Measurements from ENCODE around the gene OLIG1. TPM values are rescaled to one million over a fixed set of nuclear protein-coding genes. Genes with fewer than 3 reads are reported as not detected.

Gene OLIG1, protein sequence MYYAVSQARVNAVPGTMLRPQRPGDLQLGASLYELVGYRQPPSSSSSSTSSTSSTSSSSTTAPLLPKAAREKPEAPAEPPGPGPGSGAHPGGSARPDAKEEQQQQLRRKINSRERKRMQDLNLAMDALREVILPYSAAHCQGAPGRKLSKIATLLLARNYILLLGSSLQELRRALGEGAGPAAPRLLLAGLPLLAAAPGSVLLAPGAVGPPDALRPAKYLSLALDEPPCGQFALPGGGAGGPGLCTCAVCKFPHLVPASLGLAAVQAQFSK
- not detected in 3 replicates for total RNA-seq
- long read RNA-seq = 0 reads

DNA sequence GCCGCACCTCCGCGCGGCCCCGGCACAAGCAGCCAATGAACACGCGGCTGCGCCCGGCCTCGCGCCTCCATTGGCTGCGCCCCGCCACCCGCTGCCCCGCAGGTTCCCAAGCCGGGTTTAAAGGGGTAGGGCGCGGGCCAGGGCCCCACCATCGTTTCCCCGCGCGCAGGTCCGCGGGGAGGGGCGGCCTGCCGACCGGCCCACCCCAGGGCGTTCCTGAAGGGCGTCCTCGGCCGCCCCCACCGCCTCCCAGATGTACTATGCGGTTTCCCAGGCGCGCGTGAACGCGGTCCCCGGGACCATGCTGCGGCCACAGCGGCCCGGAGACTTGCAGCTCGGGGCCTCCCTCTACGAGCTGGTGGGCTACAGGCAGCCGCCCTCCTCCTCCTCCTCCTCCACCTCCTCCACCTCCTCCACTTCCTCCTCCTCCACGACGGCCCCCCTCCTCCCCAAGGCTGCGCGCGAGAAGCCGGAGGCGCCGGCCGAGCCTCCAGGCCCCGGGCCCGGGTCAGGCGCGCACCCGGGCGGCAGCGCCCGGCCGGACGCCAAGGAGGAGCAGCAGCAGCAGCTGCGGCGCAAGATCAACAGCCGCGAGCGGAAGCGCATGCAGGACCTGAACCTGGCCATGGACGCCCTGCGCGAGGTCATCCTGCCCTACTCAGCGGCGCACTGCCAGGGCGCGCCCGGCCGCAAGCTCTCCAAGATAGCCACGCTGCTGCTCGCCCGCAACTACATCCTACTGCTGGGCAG lies at the start of gene OLIG1:
Gene OLIG1 (plus strand): TSS at position 148 of the 750 bp plus-strand sequence. CDS start 106 bp downstream, at position 254.
- TF ChIP-seq, protein P1, sequence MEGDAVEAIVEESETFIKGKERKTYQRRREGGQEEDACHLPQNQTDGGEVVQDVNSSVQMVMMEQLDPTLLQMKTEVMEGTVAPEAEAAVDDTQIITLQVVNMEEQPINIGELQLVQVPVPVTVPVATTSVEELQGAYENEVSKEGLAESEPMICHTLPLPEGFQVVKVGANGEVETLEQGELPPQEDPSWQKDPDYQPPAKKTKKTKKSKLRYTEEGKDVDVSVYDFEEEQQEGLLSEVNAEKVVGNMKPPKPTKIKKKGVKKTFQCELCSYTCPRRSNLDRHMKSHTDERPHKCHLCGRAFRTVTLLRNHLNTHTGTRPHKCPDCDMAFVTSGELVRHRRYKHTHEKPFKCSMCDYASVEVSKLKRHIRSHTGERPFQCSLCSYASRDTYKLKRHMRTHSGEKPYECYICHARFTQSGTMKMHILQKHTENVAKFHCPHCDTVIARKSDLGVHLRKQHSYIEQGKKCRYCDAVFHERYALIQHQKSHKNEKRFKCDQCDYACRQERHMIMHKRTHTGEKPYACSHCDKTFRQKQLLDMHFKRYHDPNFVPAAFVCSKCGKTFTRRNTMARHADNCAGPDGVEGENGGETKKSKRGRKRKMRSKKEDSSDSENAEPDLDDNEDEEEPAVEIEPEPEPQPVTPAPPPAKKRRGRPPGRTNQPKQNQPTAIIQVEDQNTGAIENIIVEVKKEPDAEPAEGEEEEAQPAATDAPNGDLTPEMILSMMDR (IDR thresholded peaks at IDR 0.05) = no peak
- Mint-ChIP-seq H3K36me3 (ENCODE audit: low read depth) (peaks cover 3% of the 10 kb centered on the region), H3K4me3 (ENCODE audit: unreplicated experiment) (peak within 1 kb of the TSS; percentile 60), H3K9me3 (ENCODE audit: low read depth) (peaks cover 6% of the 10 kb centered on the region), H3K27me3 (ENCODE audit: low read depth) (peaks cover 80% of the 10 kb centered on the region), H3K27ac (ENCODE audit: unreplicated experiment) (no peak within 1 kb of the TSS), H3K4me1 (ENCODE audit: low read depth) (peaks cover 14% of the 10 kb centered on the region)
- no peak for DNase-seq (ENCODE audit: low spot score)

DNA sequence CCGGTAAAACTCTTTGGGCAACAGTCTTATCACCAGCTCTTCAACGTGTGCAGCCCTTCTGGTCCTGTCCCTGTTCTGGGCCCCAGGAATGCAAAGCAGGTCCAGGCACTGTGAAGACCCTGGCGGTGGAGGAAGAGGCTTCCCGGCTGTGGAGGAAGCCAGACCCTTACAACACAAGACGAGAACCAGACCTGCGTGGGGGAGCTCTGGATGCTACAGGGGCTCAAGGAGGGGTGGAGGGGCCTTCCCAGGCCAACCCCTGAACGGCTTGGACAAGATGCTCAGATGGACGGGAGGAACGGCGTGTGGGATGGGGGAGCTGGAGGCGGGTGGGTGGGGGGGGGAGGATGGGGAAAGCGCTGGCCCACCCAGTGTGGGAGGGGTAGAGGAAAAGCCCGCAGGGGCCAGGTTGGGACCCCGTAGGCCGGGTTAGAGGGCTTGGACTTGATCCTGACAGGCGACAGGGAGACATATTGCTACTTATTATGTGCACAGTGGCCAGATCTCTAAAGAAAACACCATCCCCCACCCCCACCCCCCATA lies 49.3 kb upstream of the OLIG1 start:
- no peak overlapping the region for H3K27ac Mint-ChIP-seq (ENCODE audit: unreplicated experiment)
- DNase-seq (ENCODE audit: low spot score) = no peak
- TF ChIP-seq, protein P1 (IDR thresholded peaks at IDR 0.05) = no peak
- no peak overlapping the region for H3K4me3 Mint-ChIP-seq (ENCODE audit: unreplicated experiment)
- peaks cover 76% of the 10 kb centered on the region for H3K27me3 Mint-ChIP-seq (ENCODE audit: low read depth)
- H3K9me3 Mint-ChIP-seq (ENCODE audit: low read depth) = no peaks in the 10 kb centered on the region
- peaks cover 12% of the 10 kb centered on the region for H3K4me1 Mint-ChIP-seq (ENCODE audit: low read depth)
- H3K36me3 Mint-ChIP-seq (ENCODE audit: low read depth) = no peaks in the 10 kb centered on the region

DNA sequence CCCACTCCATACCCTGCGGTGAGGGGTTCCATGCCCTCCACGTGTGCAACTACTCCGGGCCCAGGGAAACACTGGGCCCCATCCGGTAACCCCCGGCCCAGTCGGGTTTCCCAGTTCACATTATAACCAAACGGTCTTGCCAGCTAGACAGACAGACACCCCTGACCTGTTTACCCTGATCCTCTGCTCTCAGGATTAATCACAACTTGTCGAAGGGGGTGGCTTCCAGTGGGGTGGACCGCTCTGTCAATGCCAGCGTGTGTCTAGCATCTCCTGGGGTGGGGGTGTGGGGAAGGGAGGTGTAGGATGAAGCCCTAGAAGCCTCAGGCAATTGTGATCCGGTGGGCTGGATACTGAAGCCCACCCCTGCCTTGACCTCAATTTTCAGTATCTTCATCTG lies 48.8 kb upstream of the OLIG1 start:
- H3K27ac Mint-ChIP-seq (ENCODE audit: unreplicated experiment) = no peak overlapping the region
- no peak overlapping the region for H3K4me3 Mint-ChIP-seq (ENCODE audit: unreplicated experiment)
- TF ChIP-seq, protein P1 (IDR thresholded peaks at IDR 0.05) = no peak
- no peaks in the 10 kb centered on the region for H3K36me3 Mint-ChIP-seq (ENCODE audit: low read depth)
- no peak for DNase-seq (ENCODE audit: low spot score)
- H3K4me1 Mint-ChIP-seq (ENCODE audit: low read depth) = peaks cover 16% of the 10 kb centered on the region
- no peaks in the 10 kb centered on the region for H3K9me3 Mint-ChIP-seq (ENCODE audit: low read depth)
- peaks cover 75% of the 10 kb centered on the region for H3K27me3 Mint-ChIP-seq (ENCODE audit: low read depth)

DNA sequence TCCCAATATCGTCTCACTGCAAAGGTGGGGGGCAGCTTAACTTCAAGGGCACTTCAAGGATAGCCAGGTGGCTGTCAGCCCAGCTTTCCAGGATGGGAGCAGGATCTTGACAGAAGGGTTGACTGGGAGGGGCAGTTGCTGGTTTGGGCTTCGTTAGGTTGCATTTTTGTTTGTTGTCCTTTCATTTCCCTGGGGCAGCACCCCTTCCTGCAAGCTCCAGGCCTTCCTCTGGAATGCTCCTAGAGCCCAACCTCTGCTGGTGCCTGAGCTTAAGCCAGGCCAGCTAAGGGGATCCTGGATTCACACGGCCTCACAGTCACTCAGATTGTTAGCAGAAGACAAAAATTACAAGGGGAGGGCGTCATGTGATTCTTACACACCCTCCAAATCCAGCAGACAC lies 48.3 kb upstream of the OLIG1 start:
- no peak overlapping the region for H3K27ac Mint-ChIP-seq (ENCODE audit: unreplicated experiment)
- no peaks in the 10 kb centered on the region for H3K36me3 Mint-ChIP-seq (ENCODE audit: low read depth)

DNA sequence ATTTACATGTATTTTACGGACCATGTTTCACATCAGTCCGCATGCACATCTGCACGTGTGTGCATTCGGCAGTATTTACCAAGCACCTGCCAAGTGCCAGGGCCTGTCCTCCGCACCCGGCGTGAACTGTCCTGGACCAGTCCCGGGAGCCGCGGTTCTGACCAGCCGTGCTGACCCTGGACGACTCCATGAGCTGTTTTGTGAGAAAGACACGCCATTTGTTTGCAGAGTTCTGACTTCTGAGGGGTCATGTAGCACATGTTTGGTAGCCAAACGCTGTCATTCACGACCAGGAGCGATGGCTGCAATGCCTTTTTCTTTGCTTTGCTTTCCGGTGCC lies 47.5 kb upstream of the OLIG1 start:
- TF ChIP-seq, protein P1 (IDR thresholded peaks at IDR 0.05) = no peak
- no peak for DNase-seq (ENCODE audit: low spot score)
- Mint-ChIP-seq H3K9me3 (ENCODE audit: low read depth) (no peaks in the 10 kb centered on the region), H3K4me3 (ENCODE audit: unreplicated experiment) (no peak overlapping the region), H3K4me1 (ENCODE audit: low read depth) (peaks cover 18% of the 10 kb centered on the region), H3K36me3 (ENCODE audit: low read depth) (no peaks in the 10 kb centered on the region), H3K27ac (ENCODE audit: unreplicated experiment) (no peak overlapping the region), H3K27me3 (ENCODE audit: low read depth) (peaks cover 73% of the 10 kb centered on the region)

More for the DNA sequence above, 48.3 kb upstream of the OLIG1 start:
- peaks cover 18% of the 10 kb centered on the region for H3K4me1 Mint-ChIP-seq (ENCODE audit: low read depth)
- no peaks in the 10 kb centered on the region for H3K9me3 Mint-ChIP-seq (ENCODE audit: low read depth)
- DNase-seq (ENCODE audit: low spot score) = no peak
- TF ChIP-seq, protein P1 (IDR thresholded peaks at IDR 0.05) = no peak
- H3K4me3 Mint-ChIP-seq (ENCODE audit: unreplicated experiment) = no peak overlapping the region
- H3K27me3 Mint-ChIP-seq (ENCODE audit: low read depth) = peaks cover 74% of the 10 kb centered on the region

All from chondrocyte (in vitro differentiated cells).